HepG2 (cell line): Measurements from ENCODE around the gene TWNK. TPM values are rescaled to one million over a fixed set of nuclear protein-coding genes. Genes with fewer than 3 reads are reported as not detected.

Source experiments
- ATAC-seq: fragments of 200-7000 bp; cut with Tn5 transposase; 3 replicates; pipeline ENCODE4 v1.9.1; 2020; ENCODE audit warnings: mild to moderate bottlenecking, moderate library complexity
- BruUV-seq: library from RNA; stranded (reverse); fragments of 400-500 nt; replicated peaks from 2 replicates; lab custom pipeline; 2021; lab: Mats Ljungman, UMichigan
- CTCF ChIA-PET: fragments of 300-600 bp; formaldehyde crosslinking; extraction: SDS; loops from one replicate; lab custom pipeline; 2021; ENCODE audit warnings: low total read pairs, inconsistent platforms, low intra/inter-chr PET ratio; lab: Yijun Ruan, JAX
- POLR2A ChIA-PET: fragments of 350-600 bp; sonication (Branson Sonifier 250); formaldehyde crosslinking; loops from one replicate; lab custom pipeline; 2020; ENCODE audit warnings: antibody characterized with exemption, inconsistent platforms; lab: Yijun Ruan, JAX
- DNase-seq: peaks from one replicate; pipeline ENCODE4 v3.0.0-alpha.2; 2015; ENCODE audit warnings: low spot score
- FAIRE-seq: peaks from 3 replicates; lab custom pipeline; 2011; peaks lifted over from hg19 to GRCh38; lab: Jason Lieb, UNC
- H2AFZ ChIP-seq: one replicate; pipeline ENCODE4 v1.6.1; 2011; ENCODE audit warnings: low read length, inconsistent platforms
- H3K27ac ChIP-seq: fragments of 300-600 bp; 3 replicates; pipeline ENCODE4 v1.8.0; 2011; ENCODE audit warnings: mixed run types, mild to moderate bottlenecking, mixed read lengths, low read length, inconsistent platforms; ENCODE audit not compliant: insufficient read depth; ENCODE audit errors: extremely low read length
- H3K27me3 ChIP-seq, 2 experiments: fragments of 200-600 bp in 1 of 2; 2 replicates in 1 of 2; 3 replicates in 1 of 2; pipeline versions ENCODE4 v1.6.0 to v1.8.0; 2011; ENCODE audit warnings: low read length in 2 of 2, mild to moderate bottlenecking in 2 of 2, moderate library complexity in 2 of 2, inconsistent platforms in 1 of 2; ENCODE audit not compliant: insufficient read depth in 2 of 2, control insufficient read depth in 1 of 2
- H3K36me3 ChIP-seq, 2 experiments: fragments of 200-600 bp in 1 of 2; replicated peaks in 1 of 2; 2 replicates in 1 of 2; 3 replicates in 1 of 2; pipeline versions ENCODE4 v1.5.1 to v1.8.0; 2011; ENCODE audit warnings: low read length in 2 of 2, inconsistent platforms in 1 of 2; ENCODE audit not compliant: insufficient read depth in 2 of 2, control insufficient read depth in 1 of 2
- H3K4me1 ChIP-seq: 2 replicates; pipeline ENCODE4 v1.5.1; 2012; ENCODE audit warnings: low read length, inconsistent platforms; ENCODE audit not compliant: insufficient read depth
- H3K4me2 ChIP-seq: 2 replicates; pipeline ENCODE4 v1.6.0; 2011; ENCODE audit warnings: low read depth, low read length, inconsistent platforms
- H3K4me3 ChIP-seq, 3 experiments: fragments of 200-600 bp in 1 of 3; sonication (generic), shearing (Covaris generic) in 1 of 3; replicated peaks in 1 of 3; 2 replicates each; pipeline ENCODE4 v1.5.1; 2011 to 2016; ENCODE audit warnings: low read length in 3 of 3, inconsistent platforms in 2 of 3, low read depth in 2 of 3, mild to moderate bottlenecking in 2 of 3, control low read depth in 1 of 3, mixed read lengths in 1 of 3; ENCODE audit not compliant: insufficient read depth in 1 of 3
- H3K79me2 ChIP-seq: one replicate; pipeline ENCODE4 v1.6.1; 2011; ENCODE audit warnings: low read length, inconsistent platforms; ENCODE audit not compliant: insufficient read depth
- H3K9ac ChIP-seq: 2 replicates; pipeline ENCODE4 v1.6.0; 2011; ENCODE audit warnings: mild to moderate bottlenecking, low read depth, low read length, inconsistent platforms; ENCODE audit not compliant: insufficient read depth
- H3K9me3 ChIP-seq: 2 replicates; pipeline ENCODE4 v1.5.1; 2012; ENCODE audit warnings: mild to moderate bottlenecking, low read length
- H4K20me1 ChIP-seq: 2 replicates; pipeline ENCODE4 v1.6.0; 2011; ENCODE audit warnings: inconsistent platforms, mild to moderate bottlenecking, low read length, moderate library complexity; ENCODE audit not compliant: insufficient read depth
- BCL6 ChIP-seq: IDR thresholded peaks from 2 replicates; pipeline ENCODE4 v1.6.1; 2016; ENCODE audit warnings: missing genetic modification reagents, missing compliant biosample characterization
- CHD4 ChIP-seq: fragments of 200-600 bp; sonication (generic); IDR thresholded peaks from 2 replicates; pipeline ENCODE4 v1.7.0; 2017; ENCODE audit warnings: mild to moderate bottlenecking, low read length, borderline replicate concordance
- HNF4A ChIP-seq: sonication (generic); formaldehyde crosslinking; IDR thresholded peaks from 2 replicates; pipeline ENCODE4 v1.4.0; 2020; ENCODE audit warnings: missing genetic modification reagents
- HNRNPH1 ChIP-seq: fragments of 200-400 bp; formaldehyde crosslinking; optimal IDR thresholded peaks from 2 replicates; pipeline ENCODE3; 2017; ENCODE audit warnings: mild to moderate bottlenecking, low read depth, low read length
- NCOR1 ChIP-seq: fragments of 200-600 bp; sonication (generic); IDR thresholded peaks from 2 replicates; pipeline ENCODE4 v1.7.0; 2017; ENCODE audit warnings: antibody characterized with exemption, low read length, borderline replicate concordance
- NR2F6 ChIP-seq, 2 experiments: IDR thresholded peaks; 2 replicates each; pipeline ENCODE4 v1.6.1; 2016; ENCODE audit warnings: antibody characterized with exemption in 1 of 2, mild to moderate bottlenecking in 1 of 2
- POLR2G ChIP-seq: fragments of 200-400 bp; formaldehyde crosslinking; IDR thresholded peaks from 2 replicates; pipeline ENCODE4 v1.6.1; 2018; ENCODE audit warnings: mild to moderate bottlenecking, low read depth, low read length, moderate library complexity
- RARA ChIP-seq: IDR thresholded peaks from 2 replicates; pipeline ENCODE4 v1.6.1; 2016; ENCODE audit warnings: missing genetic modification reagents, missing compliant biosample characterization
- ZMYM3 ChIP-seq: sonication (generic); formaldehyde crosslinking; IDR thresholded peaks from 2 replicates; pipeline ENCODE4 v1.5.1; 2020; ENCODE audit warnings: mild to moderate bottlenecking, missing genetic modification reagents
- ZNF12 ChIP-seq: sonication (generic); formaldehyde crosslinking; IDR thresholded peaks from 2 replicates; pipeline ENCODE4 v1.5.0; 2020; ENCODE audit warnings: missing genetic modification reagents
- ZNF605 ChIP-seq: sonication (generic); formaldehyde crosslinking; IDR thresholded peaks from 2 replicates; pipeline ENCODE4 v1.8.0; 2022; ENCODE audit warnings: mild to moderate bottlenecking, missing genetic modification reagents
- ZNF660 ChIP-seq: sonication (generic); formaldehyde crosslinking; IDR thresholded peaks from 2 replicates; pipeline ENCODE4 v1.5.1; 2020; ENCODE audit warnings: mild to moderate bottlenecking, low read depth, missing genetic modification reagents, borderline replicate concordance
- WGBS: methylation state at CpG from one replicate; pipeline ENCODE4 v1.1.6; 2017; ENCODE audit warnings: low lambda C conversion rate; 5-methylcytosine and 5-hydroxymethylcytosine counted together
- in situ Hi-C: cut with HindIII; loops from 2 replicates; pipeline ENCODE4 v1.10.0; 2017; ENCODE audit warnings: low pct_unique_long_range_greater_than_20kb; ENCODE audit not compliant: extremely low pct_ligation_motif_present
- intact Hi-C: fragments of 100-400 bp; cut with micrococcal nuclease; formaldehyde crosslinking; loops from one replicate; pipeline ENCODE4 v1.10.0; 2022; ENCODE audit not compliant: unreplicated experiment
- polyA plus RNA-seq, 8 experiments: library from polyadenylated mRNA; depleted of rRNA in 3 of 8; stranded (reverse) in 7 of 8; unstranded in 1 of 8; fragments of >200 nt; fragmentation: Illumina TruSeq in 4 of 8; extraction: Trizol in 4 of 8; gene quantifications; 2 replicates each; pipeline versions ENCODE4 v1.2.1 to v1.2.3, GENCODE V29; 2011 to 2016; ENCODE audit warnings: low read depth in 4 of 8, missing spikeins in 1 of 8, mixed read lengths in 1 of 8; ENCODE audit not compliant: insufficient read depth in 1 of 8
- total RNA-seq, 5 experiments: library from RNA; depleted of rRNA; stranded (reverse); fragments of >200 nt; fragmentation: Illumina TruSeq; extraction: Trizol; gene quantifications; 2 replicates each; pipeline ENCODE4 v1.2.3, GENCODE V29; 2016; ENCODE audit warnings: low read depth in 1 of 5
- TF ChIP-seq, protein P1 (sequence below): sonication (generic); formaldehyde crosslinking; IDR thresholded peaks from 2 replicates; pipeline ENCODE4 v1.4.0; 2020; ENCODE audit warnings: mild to moderate bottlenecking, missing genetic modification reagents
- TF ChIP-seq, protein P2 (sequence below): IDR thresholded peaks from 2 replicates; pipeline ENCODE4 v1.6.1; 2016; ENCODE audit warnings: mild to moderate bottlenecking
- TF ChIP-seq, protein P3 (sequence below): sonication (generic); formaldehyde crosslinking; conservative IDR thresholded peaks from 2 replicates; pipeline ENCODE4 v1.5.0; 2020; ENCODE audit warnings: missing genetic modification reagents

TWNK gene
- total and polyA plus RNA-seq, 2 of the 13 experiments (the other 11 are each of a cell fraction or from before 2014, with no cell fraction given) = 10.7 to 16.5 TPM

DNA sequence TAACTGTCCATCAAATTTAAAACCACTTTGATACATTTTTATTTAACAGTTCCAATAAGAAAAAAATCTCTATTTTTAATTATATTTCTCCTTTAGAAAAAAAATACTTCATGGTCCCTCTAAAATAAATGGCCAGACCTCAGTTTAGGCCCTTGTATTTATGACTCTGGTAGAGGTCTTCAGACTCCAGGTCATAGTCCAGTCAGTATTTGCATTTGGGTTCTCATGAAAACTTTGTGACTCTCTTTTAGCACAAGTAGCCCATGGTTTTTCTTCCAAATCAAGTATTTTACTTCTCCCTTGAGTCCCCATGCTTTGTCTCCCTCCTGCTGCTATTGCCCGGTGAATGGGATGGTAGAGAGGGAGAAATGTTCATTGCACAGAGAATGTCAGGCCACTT lies 23.5 kb upstream of the TWNK start:
- H4K20me1 ChIP-seq = no peaks in the 10 kb centered on the region; the same call in 1 of the 2 replicates
- DNase-seq = no peak
- H3K4me1 ChIP-seq = peaks cover 65% of the 10 kb centered on the region
- no peak overlapping the region for H3K9ac ChIP-seq
- intact Hi-C loops (no loop called here), in situ Hi-C loops (no loop called here)
- no peaks in the 10 kb centered on the region; a peak in 1 of 5 replicates for H3K27me3 ChIP-seq
- H3K79me2 ChIP-seq = peaks cover 8% of the 10 kb centered on the region
- H2AFZ ChIP-seq = no peak overlapping the region
- BruUV-seq = no TSS peak
- TF ChIP-seq, protein P1, sequence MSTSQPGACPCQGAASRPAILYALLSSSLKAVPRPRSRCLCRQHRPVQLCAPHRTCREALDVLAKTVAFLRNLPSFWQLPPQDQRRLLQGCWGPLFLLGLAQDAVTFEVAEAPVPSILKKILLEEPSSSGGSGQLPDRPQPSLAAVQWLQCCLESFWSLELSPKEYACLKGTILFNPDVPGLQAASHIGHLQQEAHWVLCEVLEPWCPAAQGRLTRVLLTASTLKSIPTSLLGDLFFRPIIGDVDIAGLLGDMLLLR (CRISPR knock-in tag) = no peak
- TF ChIP-seq NCOR1 (peak; percentile 31; the same call in 1 of the 2 replicates), HNF4A (CRISPR knock-in tag) (peak; percentile 55), ZNF660 (CRISPR knock-in tag) (no peak)
- TF ChIP-seq, protein P2, sequence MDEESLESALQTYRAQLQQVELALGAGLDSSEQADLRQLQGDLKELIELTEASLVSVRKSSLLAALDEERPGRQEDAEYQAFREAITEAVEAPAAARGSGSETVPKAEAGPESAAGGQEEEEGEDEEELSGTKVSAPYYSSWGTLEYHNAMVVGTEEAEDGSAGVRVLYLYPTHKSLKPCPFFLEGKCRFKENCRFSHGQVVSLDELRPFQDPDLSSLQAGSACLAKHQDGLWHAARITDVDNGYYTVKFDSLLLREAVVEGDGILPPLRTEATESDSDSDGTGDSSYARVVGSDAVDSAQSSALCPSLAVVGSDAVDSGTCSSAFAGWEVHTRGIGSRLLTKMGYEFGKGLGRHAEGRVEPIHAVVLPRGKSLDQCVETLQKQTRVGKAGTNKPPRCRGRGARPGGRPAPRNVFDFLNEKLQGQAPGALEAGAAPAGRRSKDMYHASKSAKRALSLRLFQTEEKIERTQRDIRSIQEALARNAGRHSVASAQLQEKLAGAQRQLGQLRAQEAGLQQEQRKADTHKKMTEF (CRISPR knock-in tag) = no peak
- FAIRE-seq = no peak
- ChIA-PET POLR2A (interaction anchor here (0.8 to 12.6 kb wide), 2 partner anchors 28 to 82 kb away, joined by 3 to 277 read pairs; partner anchors contain the start of genes LZTS2, MRPL43 and TWNK), CTCF (no interaction called here)
- no peak overlapping the region for H3K4me3 ChIP-seq
- 82% methylated on average over 1 of the region's 1 CpG for WGBS
- H3K36me3 ChIP-seq = peaks cover 0 to 31% of the 10 kb centered on the region in 2 experiments; a peak in 3 of 5 replicates
- no peaks in the 10 kb centered on the region for H3K9me3 ChIP-seq
- peak overlapping the region; percentile 37 for H3K4me2 ChIP-seq
- peak overlapping the region; percentile 36 for H3K27ac ChIP-seq
- no peak for ATAC-seq

DNA sequence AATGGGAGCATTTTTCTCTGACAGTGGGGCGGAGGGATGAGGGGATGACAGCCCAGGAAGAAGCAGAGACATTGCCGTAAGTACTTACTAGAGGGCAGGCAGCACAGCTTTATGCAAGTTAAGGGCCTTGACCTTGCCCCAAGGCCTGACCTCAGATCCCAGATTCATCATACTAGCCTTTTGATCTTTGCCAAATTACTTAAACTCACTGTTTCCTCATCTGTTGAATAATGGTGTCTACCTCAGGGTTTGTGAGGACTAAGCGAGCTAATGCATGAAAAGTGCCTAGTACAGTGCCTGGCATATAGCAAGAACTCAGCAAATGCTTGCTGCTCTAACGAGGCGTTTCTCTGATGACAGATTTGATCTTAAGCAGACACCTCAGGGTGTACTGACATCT lies 21.5 kb upstream of the TWNK start:
- peaks cover 73% of the 10 kb centered on the region for H3K4me1 ChIP-seq
- DNase-seq (no peak), ATAC-seq (no peak), FAIRE-seq (no peak)
- BruUV-seq = no TSS peak
- H3K79me2 ChIP-seq = peaks cover 15% of the 10 kb centered on the region
- intact Hi-C loops = no loop called here
- peaks cover 0 to 16% of the 10 kb centered on the region in 2 experiments; a peak in 1 of 5 replicates for H3K36me3 ChIP-seq
- H3K4me2 ChIP-seq = no peak overlapping the region; the same call in 1 of the 2 replicates
- POLR2A ChIA-PET = interaction anchor here (1.0 to 12.6 kb wide), 2 partner anchors 11 to 26 kb away, joined by 3 to 277 read pairs; partner anchors contain the start of genes LZTS2, MRPL43 and TWNK
- in situ Hi-C loops = no loop called here
- no peak overlapping the region for H2AFZ ChIP-seq
- H3K27ac ChIP-seq = peak overlapping the region; percentile 36
- H3K9me3 ChIP-seq = no peaks in the 10 kb centered on the region
- no peaks in the 10 kb centered on the region; the same call in 1 of the 2 replicates for H4K20me1 ChIP-seq
- H3K27me3 ChIP-seq = no peaks in the 10 kb centered on the region; a peak in 1 of 5 replicates
- CTCF ChIA-PET = no interaction called here
- no peak overlapping the region for H3K4me3 ChIP-seq
- 80% methylated on average over 5 of the region's 5 CpGs for WGBS
- H3K9ac ChIP-seq = no peak overlapping the region
- peak; percentile 60; the same call in 1 of the 2 replicates for TF ChIP-seq ZMYM3
- peak; percentile 83 for TF ChIP-seq NR2F6 (IDR thresholded peaks at IDR 0.05)
- TF ChIP-seq NR2F6 (CRISPR knock-in tag; IDR thresholded peaks at IDR 0.05) = peak; percentile 61
- TF ChIP-seq, protein P3, sequence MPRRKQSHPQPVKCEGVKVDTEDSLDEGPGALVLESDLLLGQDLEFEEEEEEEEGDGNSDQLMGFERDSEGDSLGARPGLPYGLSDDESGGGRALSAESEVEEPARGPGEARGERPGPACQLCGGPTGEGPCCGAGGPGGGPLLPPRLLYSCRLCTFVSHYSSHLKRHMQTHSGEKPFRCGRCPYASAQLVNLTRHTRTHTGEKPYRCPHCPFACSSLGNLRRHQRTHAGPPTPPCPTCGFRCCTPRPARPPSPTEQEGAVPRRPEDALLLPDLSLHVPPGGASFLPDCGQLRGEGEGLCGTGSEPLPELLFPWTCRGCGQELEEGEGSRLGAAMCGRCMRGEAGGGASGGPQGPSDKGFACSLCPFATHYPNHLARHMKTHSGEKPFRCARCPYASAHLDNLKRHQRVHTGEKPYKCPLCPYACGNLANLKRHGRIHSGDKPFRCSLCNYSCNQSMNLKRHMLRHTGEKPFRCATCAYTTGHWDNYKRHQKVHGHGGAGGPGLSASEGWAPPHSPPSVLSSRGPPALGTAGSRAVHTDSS (CRISPR knock-in tag) = no peak
- 0 out of 2 replicates have a peak, but pooled peaks have one; percentile 23 for TF ChIP-seq BCL6 (CRISPR knock-in tag)
- peak; percentile 88 for TF ChIP-seq ZNF12 (CRISPR knock-in tag)
- TF ChIP-seq HNRNPH1 = no peak
- TF ChIP-seq RARA (CRISPR knock-in tag) = peak; percentile 46
- 0 out of 2 replicates have a peak, but pooled peaks have one; percentile 22 for TF ChIP-seq ZNF605 (CRISPR knock-in tag)
- peak; percentile 59; the same call in 1 of the 2 replicates for TF ChIP-seq CHD4
- TF ChIP-seq POLR2G = peak; percentile 32; the same call in 1 of the 2 replicates
